Measurements from ENCODE around the gene GULP1.

Gene GULP1

DNA sequence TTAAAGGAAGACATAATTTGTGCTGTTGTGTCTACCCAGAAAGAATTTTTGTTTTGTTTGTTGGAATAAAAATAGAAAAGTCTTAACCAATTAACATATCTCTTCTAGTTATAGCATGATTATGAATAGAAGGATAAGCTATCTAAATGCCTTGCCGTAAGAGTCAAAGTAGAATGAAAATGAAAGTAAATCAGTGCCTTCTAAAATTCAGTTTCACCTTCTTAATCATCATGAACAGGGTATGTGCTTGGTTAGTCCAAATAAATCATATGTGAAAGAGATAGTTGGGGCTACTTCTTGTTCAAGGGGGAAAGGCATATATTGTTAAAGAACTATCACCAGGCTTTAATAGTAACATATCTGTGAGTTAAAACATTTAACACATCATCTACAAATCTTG is 91.5 kb downstream of the GULP1 start:
- TF ChIP-seq, protein P1, sequence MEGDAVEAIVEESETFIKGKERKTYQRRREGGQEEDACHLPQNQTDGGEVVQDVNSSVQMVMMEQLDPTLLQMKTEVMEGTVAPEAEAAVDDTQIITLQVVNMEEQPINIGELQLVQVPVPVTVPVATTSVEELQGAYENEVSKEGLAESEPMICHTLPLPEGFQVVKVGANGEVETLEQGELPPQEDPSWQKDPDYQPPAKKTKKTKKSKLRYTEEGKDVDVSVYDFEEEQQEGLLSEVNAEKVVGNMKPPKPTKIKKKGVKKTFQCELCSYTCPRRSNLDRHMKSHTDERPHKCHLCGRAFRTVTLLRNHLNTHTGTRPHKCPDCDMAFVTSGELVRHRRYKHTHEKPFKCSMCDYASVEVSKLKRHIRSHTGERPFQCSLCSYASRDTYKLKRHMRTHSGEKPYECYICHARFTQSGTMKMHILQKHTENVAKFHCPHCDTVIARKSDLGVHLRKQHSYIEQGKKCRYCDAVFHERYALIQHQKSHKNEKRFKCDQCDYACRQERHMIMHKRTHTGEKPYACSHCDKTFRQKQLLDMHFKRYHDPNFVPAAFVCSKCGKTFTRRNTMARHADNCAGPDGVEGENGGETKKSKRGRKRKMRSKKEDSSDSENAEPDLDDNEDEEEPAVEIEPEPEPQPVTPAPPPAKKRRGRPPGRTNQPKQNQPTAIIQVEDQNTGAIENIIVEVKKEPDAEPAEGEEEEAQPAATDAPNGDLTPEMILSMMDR (IDR thresholded peaks at IDR 0.05) = no peak
- no peak for DNase-seq (ENCODE audit: low spot score)
- Histone ChIP-seq H3K4me3 (peak overlapping the region; percentile 59), H3K27ac (peak overlapping the region in 1 of 2 donors; percentile 1)

DNA sequence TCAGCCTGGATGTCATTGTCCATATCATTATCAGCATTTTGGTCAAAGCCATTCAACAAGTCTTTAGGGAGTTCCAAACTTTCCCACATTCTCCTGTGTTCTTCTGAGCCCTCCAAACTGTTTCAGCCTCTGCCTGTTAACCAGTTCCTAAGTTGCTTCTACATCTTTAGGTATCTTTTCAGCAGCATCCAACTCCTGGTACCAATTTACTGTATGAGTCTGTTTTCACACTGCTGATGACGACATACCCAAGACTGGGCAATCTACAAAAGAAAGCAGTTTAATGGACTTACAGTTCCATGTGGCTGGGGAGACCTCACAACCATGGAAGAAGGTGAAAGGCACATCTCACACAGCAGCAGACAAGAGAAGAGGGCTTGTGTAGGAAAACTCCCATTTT is 94.2 kb downstream of the GULP1 start:
- no peak for DNase-seq (ENCODE audit: low spot score)
- no peak overlapping the region for H3K27ac ChIP-seq
- no peak overlapping the region for H3K4me3 ChIP-seq
- TF ChIP-seq, protein P1 (IDR thresholded peaks at IDR 0.05) = no peak

DNA sequence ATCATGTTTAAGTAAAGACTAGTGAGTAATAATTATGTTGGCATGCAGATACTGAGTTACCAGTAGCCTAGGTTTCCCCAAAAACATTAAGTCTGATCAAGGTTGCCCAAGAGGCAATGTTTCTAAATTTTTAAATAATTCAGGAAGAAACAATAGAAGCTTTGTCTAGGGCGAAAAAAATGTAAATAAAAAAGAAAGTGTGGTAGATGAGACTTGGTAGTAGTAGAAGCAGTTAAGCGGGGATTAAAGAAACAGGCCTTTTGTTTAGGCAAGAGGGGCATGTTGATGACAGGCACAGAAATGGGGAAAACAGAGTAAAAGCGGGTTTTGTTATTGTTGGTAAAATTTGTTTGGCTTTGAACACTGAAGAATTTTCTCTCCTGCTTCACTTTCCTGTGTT is 97.2 kb downstream of the GULP1 start:
- TF ChIP-seq, protein P1 (IDR thresholded peaks at IDR 0.05) = no peak
- no peak overlapping the region for H3K4me3 ChIP-seq
- DNase-seq (ENCODE audit: low spot score) = no peak
- H3K27ac ChIP-seq = no peak overlapping the region

DNA sequence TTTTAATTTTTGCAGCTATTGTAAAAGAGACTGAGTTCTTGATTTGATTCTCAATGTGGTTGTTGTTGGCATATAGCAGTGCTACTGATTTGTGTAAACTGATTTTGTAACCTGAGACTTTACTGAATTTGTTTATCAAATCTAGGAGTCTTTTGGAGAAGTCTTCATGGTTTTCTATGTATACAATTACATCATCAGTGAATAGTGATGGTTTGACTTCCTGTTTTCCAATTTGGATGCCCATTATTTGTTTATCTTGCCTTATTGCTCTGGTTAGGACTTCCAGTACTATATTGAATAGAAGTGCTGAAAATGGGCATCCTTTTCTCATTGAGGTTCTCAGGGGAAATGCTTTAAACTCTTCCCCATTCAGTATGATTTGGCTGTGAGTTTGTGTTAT is 99.7 kb downstream of the GULP1 start:
- H3K4me3 ChIP-seq = no peak overlapping the region
- no peak for DNase-seq (ENCODE audit: low spot score)
- TF ChIP-seq, protein P1 (IDR thresholded peaks at IDR 0.05) = no peak
- H3K27ac ChIP-seq = no peak overlapping the region

DNA sequence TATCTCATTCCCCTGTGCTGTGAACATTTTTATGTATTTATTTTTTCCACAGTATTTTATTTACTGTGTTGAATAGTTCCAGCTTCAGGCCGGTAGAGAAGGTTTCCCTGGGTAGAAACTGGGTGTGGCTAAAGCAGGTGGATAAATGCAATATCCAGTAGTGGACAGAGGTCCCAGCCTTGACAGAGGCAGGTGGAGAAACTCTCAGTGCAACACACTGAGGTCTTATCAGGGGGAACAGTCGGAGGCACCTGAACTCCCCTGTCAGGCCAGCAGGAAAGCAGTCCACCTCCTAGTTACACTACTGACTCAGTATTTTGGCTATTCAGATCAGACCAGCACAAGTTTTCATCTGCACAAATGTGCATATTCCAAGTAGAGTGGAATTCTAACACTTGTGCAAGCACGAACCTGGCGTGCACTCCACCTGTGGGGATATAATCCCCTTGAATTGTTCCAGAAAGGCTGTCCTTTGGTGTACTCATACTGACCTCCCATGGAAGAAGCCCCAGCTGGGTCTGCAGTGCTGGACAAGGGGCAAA is 103.3 kb downstream of the GULP1 start:
- H3K27ac ChIP-seq = no peak overlapping the region
- no peak overlapping the region for H3K4me3 ChIP-seq
- no peak for DNase-seq (ENCODE audit: low spot score)
- TF ChIP-seq, protein P1 (IDR thresholded peaks at IDR 0.05) = no peak

DNA sequence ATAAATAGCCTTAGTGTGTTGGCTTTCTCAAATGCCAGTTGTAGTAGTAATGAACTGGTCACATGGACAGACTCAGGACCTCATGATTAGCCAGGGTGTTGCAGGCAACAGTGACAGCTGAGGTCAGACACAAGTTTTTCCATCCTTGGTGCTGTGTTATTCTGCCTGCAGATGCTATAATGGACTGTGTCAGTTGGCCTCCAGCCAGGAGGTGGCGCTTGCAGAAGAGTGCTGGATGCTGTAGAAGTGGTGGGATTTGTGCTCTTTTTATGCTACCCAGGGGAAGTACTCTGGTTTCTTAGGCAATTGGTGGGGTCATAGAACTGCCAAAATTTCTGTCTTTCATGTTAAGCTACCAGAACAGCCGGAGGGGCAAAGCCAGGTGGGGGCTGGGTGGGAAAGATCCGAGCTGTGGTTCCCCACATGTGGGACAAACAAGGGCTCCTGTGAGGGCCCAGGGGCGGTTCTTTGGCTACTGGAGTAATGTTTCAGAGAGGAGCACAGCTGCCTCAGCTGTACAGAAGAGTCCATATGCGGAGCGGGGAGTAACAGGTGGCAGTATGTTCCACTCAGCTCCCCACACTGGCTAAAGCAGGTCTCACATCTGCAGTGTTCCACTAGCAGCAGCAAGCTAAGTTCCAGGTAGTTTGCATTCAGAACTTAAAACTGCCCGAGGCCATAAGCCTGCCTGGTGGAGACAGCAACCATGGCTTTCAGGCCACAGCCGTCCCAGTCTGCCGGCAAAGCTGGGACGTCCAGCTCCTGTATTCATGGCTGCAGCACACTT is 104.4 kb downstream of the GULP1 start:
- DNase-seq (ENCODE audit: low spot score) = no peak
- no peak overlapping the region for H3K4me3 ChIP-seq
- TF ChIP-seq, protein P1 (IDR thresholded peaks at IDR 0.05) = no peak
- H3K27ac ChIP-seq = no peak overlapping the region

DNA sequence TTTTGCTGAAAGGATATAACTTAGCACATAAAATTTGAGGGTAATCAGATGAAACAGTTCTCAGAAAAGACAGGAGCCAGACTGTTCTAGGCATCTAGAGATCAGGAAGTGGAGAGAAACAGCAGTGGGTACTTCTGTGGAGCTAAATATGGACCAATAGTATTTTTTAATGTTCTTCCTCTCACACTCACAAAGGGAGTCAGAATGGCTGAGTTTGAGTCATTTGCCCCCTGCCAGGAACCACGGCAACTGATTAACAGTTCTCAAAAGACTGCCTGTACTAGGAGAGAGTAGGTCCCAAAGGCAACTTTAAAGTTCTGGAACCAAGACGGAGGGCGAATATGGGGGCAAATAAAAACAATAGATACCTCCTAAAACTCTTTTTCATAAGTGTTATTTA is 107.5 kb downstream of the GULP1 start:
- DNase-seq (ENCODE audit: low spot score) = no peak
- TF ChIP-seq, protein P1 (IDR thresholded peaks at IDR 0.05) = no peak
- H3K27ac ChIP-seq = no peak overlapping the region
- no peak overlapping the region for H3K4me3 ChIP-seq

Data from coronary artery (tissue), 2 donors.